Activated CD8-positive, alpha-beta memory T cell treated with anti-CD3 and anti-CD28 coated beads for 1 hour (primary cell): ENCODE data around the gene PCDH12.

Source experiments
- DNase-seq, 2 donors: peaks; one replicate each; pipeline ENCODE4 v3.0.0-alpha.2; 2020; ENCODE audit warnings: low read depth in 1 of 2; ENCODE audit errors: extremely low read depth in 1 of 2

The PCDH12 gene

DNA sequence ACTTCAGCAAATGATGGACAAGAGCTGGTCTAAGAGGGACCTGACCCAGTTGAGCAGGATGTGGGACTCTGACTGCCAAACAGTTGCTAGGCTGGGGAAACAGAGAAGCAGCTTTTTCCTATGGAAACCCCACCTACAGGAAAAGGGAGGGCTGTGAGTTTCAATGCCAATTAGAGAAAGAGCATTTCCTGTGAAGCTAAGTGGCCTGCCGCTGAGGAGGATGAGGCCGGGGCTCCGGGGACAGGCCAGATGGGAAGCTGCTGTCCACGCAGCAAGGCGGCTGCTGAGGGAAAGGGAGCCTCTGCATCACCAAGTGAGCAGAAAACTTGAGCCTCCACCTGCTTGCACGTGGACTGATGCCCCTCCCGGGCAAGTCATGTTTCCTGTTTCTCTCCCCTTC, at the start of gene PCDH12:
Gene PCDH12, minus strand, starts transcription at position 90 of the 400 bp plus-strand sequence. CDS start 351 bp downstream, outside the sequence.
- no peak for DNase-seq

GRCh38 chr5:142007237-142007544, 49.2 kb upstream of the PCDH12 start:
- DNase-seq: no peak

DNA sequence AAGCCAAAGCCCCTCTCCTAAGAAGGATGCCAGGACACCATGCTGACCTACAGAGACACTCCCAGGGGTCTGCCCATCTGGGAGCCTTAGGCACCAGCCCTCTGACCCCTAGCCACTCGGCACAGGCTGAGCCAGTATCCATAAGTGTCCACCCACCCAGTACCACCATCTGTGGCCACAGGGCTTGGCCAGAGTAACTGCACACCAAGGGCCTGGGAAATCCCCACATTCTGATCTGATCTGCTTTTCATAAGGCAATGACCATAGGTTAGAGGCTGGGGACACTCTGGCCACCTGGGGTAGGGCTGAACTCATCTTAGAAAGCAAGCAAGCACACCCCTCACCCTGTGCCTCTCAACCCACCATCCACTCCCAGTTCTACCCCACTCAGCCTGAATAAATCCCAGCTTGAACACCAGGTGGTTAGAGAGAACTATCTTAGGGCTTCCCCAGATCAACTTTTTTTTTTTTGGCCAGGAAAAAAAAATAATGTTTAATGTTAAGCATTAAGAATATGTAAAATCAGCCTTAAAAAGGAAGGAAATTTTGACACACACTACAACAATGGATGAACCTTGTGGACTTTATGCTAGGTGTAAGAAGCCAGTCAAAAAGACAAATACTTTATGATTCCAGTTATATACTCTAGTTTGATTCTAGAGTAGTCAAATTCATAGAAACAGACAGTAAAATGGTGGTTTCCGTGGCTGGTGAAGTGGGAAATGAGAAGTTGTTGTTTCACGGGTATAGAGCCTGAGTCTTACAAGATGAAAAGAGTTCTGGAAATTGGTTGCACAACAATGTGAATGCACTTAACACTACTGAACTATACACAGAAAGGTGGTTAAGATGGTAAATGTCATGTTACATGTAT, 48.6 kb upstream of the PCDH12 start:
- no peak for DNase-seq

DNA sequence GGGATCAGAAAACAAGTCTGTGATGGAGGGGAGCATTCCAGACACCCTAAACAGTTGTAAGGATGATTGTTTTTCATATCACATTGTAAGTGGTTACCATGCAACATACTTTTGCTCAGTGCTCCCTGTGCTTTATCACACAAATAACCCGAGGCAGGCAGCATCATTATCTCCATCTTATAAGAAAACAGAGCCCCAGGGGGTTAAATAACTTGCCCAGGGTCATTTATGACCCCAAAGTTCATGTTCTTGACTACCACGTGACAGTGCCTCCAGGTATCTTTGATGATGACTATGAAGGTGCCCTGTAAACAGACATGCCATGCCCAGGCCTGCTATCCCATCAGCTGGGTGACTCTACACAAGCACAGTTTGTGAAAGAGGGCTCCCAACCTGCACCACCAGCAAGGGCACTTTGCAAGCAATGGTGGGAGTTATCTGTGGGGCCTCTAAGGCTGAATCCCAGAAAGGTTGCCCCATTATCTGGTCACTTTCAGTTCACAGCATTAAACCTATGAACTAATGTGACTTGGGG, 45.3 kb upstream of the PCDH12 start:
- DNase-seq: no peak

- DNase-seq: no peak
Observed at GRCh38 chr5:142000704-142001484, 42.9 kb upstream of the PCDH12 start.

- no peak for DNase-seq
Observed at GRCh38 chr5:142000173-142000572, 42.2 kb upstream of the PCDH12 start.

GRCh38 chr5:141997358-141997960, 39.5 kb upstream of the PCDH12 start:
- DNase-seq: no peak

DNA sequence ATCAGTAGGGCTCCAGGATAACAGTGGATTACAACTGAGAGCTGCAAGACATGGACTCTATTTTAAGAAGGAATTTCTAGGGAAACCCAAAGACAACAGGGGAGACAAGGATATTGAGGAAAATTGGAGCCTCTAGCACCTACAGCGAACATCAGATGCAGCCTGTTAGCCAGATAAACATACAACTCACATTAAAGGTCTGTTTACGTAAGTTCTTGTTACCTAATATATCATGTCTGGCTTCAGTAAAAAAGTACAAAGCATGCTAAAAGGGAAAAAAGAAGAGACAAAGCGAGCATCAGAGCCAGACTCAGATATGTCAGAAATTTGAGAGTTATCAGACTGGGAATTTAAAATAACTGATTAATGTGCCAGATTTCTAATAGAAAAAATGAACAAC, 37.7 kb upstream of the PCDH12 start:
- no peak for DNase-seq

DNA sequence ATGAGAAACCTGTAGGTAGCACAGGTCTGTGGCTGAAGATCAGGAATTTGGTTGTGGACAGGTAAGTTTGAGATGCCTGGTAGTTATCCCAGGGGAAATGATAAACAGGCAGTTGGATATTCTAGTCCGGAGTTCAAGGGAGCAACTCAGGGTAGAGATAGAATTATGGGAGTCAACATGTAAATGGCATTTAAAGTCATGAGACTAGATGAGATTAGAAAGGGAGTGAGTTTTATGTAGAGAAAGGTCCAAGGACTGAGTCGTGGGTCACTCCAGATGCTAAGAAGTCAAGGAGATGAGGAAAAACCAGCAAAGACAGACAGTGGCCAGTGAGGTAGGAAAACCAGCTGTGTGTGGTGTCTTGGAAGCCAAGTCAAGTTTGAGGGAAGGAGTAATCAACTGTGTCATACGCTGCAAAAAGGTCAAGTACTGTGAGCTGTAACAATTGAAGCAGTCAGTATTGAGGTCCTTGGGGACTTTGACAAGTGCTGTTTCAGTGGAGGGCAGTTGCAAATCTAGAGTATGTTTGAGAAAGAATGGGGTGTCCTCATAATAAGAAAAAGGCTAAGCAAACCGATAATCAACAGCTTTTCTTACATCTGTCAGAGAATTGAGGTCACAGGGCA, 36.6 kb upstream of the PCDH12 start:
- DNase-seq: no peak

- DNase-seq: peak; percentile 68 to 74
Observed at GRCh38 chr5:141992349-141992963, 34.5 kb upstream of the PCDH12 start.

DNA sequence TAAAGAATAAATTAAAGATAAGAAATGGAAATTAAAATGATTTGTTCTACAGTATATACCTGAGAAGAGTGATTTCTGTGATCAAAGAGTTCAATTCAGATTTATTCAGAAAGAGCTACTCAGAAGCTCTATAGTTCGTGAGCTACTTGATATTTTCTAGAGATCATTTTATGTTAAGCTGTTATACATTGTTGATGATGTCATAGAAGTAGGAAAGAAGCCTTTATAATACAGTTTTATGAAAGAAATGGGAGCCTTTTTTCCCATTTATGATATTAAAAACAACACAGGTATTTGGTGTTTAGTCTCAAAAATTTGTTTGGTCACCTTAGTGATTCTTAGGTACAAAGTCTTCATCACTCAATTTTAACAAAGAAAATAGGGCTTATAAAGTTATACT, 31.7 kb upstream of the PCDH12 start:
- DNase-seq: no peak

- DNase-seq: no peak
Observed at GRCh38 chr5:141986072-141986471, 28.1 kb upstream of the PCDH12 start.

GRCh38 chr5:141982626-141983025, 24.6 kb upstream of the PCDH12 start:
- DNase-seq: no peak

DNA sequence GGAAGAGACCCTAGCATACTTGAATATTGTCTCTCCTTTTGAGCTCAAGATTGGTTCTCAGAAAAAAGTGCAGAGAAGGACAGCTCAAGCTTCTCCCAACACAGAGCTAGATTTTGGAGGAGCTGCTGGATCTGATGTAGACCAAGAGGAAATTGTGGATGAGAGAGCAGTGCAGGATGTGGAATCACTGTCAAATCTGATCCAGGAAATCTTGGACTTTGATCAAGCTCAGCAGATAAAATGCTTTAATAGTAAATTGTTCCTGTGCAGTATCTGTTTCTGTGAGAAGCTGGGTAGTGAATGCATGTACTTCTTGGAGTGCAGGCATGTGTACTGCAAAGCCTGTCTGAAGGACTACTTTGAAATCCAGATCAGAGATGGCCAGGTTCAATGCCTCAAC, 20.4 kb upstream of the PCDH12 start:
- DNase-seq: no peak

DNA sequence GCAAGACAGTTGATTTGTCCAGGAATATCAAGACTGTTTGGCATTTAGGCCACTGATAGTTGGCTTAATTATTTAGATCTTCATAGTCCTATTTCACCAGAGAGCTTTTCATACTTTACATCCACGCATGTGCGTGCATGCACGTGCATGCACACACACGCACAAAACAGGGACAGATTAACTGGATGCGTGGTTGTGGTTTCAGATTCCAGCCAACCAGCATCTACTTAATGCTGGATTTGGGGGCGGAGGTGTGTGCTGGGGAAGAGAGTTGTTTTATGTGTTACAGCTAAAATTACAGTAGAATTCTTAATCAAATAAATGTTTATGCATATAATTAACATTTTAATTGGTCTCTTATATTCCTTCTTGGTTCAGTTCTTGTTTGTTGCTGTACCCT, 18.2 kb upstream of the PCDH12 start:
- no peak for DNase-seq

DNA sequence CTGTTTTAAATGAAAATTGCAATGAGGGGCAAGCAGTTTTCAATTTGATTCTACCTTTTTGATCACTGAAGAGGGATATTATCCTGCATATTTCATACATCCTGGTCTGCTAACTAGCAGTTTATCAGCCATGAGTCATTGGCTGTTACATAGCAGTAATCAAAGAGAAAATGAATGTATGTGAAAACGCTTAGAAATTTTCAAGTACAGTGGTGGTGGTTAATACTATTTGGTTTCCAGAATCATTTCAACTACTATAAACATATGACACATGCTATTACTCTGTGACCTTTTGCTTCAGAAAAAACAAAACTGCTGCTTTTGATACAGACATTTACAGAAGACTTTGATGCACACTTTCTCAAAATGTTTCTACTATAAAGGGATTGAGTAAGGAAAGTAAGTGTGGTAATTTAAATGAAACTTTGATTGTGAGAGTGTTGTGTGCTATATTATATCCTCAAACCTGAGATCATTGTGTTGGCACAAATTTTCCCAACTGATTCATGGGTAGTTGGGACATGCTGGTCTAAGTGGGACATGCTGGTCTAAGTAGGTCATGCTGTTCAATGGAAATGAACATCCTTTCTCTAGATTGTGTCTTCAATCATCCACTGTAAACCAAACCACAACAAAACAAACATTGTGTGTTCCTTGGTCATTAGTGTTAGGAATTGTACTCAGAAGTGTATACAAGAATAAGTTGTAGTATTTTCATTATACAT, 16.0 kb upstream of the PCDH12 start:
- DNase-seq: no peak

- DNase-seq: no peak
Observed at GRCh38 chr5:141969783-141970771, 12.1 kb upstream of the PCDH12 start.

- peak; percentile 79 to 85 for DNase-seq
Observed at GRCh38 chr5:141968914-141969608, 11.1 kb upstream of the PCDH12 start, which contains the start of gene RNF14. Gene RNF14 (plus strand): TSS chr5:141969105. CDS start chr5:141973589, 4,484 bp downstream.
